ENCODE results near the gene UBTD2.

The UBTD2 gene

GRCh38 chr5:172311605-172312004 lies 28.0 kb upstream of the UBTD2 start:
- Histone ChIP-seq H3K4me3 (ENCODE audit: low read depth in 1 of 2, low read length in 2 of 2) (no peak overlapping the region), H3K9ac (ENCODE audit: low read depth, low read length) (no peak overlapping the region), H3K27me3 (ENCODE audit: insufficient read depth, low read length, poor library complexity) (no peaks in the 10 kb centered on the region), H3K4me2 (ENCODE audit: insufficient read depth, low read length) (no peak overlapping the region), H2AFZ (ENCODE audit: low read depth, low read length) (no peak overlapping the region), H3K9me3 (ENCODE audit: insufficient read depth, low read length, severe bottlenecking) (no peaks in the 10 kb centered on the region), H3K79me2 (ENCODE audit: insufficient read depth, low read length) (no peaks in the 10 kb centered on the region), H3K4me1 (ENCODE audit: insufficient read depth, low read length) (no peaks in the 10 kb centered on the region), H3K36me3 (ENCODE audit: insufficient read depth, low read length) (no peaks in the 10 kb centered on the region), H4K20me1 (ENCODE audit: insufficient read depth, low read length) (no peaks in the 10 kb centered on the region), H3K27ac (ENCODE audit: low read length) (no peak overlapping the region)
- ATAC-seq (ENCODE audit: insufficient read depth, low read depth) = no peak
- DNase-seq = no peak
- TF ChIP-seq, protein P1, sequence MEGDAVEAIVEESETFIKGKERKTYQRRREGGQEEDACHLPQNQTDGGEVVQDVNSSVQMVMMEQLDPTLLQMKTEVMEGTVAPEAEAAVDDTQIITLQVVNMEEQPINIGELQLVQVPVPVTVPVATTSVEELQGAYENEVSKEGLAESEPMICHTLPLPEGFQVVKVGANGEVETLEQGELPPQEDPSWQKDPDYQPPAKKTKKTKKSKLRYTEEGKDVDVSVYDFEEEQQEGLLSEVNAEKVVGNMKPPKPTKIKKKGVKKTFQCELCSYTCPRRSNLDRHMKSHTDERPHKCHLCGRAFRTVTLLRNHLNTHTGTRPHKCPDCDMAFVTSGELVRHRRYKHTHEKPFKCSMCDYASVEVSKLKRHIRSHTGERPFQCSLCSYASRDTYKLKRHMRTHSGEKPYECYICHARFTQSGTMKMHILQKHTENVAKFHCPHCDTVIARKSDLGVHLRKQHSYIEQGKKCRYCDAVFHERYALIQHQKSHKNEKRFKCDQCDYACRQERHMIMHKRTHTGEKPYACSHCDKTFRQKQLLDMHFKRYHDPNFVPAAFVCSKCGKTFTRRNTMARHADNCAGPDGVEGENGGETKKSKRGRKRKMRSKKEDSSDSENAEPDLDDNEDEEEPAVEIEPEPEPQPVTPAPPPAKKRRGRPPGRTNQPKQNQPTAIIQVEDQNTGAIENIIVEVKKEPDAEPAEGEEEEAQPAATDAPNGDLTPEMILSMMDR (IDR thresholded peaks at IDR 0.05; ENCODE audit: borderline replicate concordance, extremely low read depth, low read length, poor library complexity, severe bottlenecking) = no peak
- TF ChIP-seq EZH2 (IDR thresholded peaks at IDR 0.05; ENCODE audit: borderline replicate concordance, low read depth, low read length, severe bottlenecking) = no peak

DNA sequence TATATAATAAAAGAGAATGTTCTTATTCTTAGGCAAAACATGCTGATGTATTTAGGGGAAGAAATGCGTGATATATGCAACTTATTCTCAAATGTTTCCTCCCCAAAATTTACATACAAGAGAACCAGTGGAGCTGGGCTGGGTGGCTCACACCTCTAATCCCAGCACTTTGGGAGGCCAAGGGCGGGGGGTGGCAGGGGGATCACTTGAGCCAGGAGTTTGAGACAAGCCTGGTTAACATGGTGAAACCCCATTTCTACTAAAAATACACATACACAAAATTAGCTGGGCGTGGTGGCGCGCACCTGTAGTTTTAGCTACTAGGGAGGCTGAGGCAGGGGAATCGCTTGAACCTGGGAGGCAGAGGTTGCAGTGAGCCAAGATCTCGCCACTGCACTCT lies 27.5 kb upstream of the UBTD2 start:
- Histone ChIP-seq H3K27ac (ENCODE audit: low read length) (no peak overlapping the region), H3K27me3 (ENCODE audit: insufficient read depth, low read length, poor library complexity) (no peaks in the 10 kb centered on the region), H3K4me1 (ENCODE audit: insufficient read depth, low read length) (no peaks in the 10 kb centered on the region), H3K36me3 (ENCODE audit: insufficient read depth, low read length) (no peaks in the 10 kb centered on the region), H3K9ac (ENCODE audit: low read depth, low read length) (no peak overlapping the region), H3K9me3 (ENCODE audit: insufficient read depth, low read length, severe bottlenecking) (no peaks in the 10 kb centered on the region), H2AFZ (ENCODE audit: low read depth, low read length) (no peak overlapping the region), H4K20me1 (ENCODE audit: insufficient read depth, low read length) (no peaks in the 10 kb centered on the region), H3K79me2 (ENCODE audit: insufficient read depth, low read length) (no peaks in the 10 kb centered on the region), H3K4me3 (ENCODE audit: low read depth in 1 of 2, low read length in 2 of 2) (no peak overlapping the region), H3K4me2 (ENCODE audit: insufficient read depth, low read length) (no peak overlapping the region)
- TF ChIP-seq, protein P1 (IDR thresholded peaks at IDR 0.05; ENCODE audit: borderline replicate concordance, extremely low read depth, low read length, poor library complexity, severe bottlenecking) = no peak
- TF ChIP-seq EZH2 (IDR thresholded peaks at IDR 0.05; ENCODE audit: borderline replicate concordance, low read depth, low read length, severe bottlenecking) = no peak
- ATAC-seq (ENCODE audit: insufficient read depth, low read depth) (no peak), DNase-seq (no peak)

DNA sequence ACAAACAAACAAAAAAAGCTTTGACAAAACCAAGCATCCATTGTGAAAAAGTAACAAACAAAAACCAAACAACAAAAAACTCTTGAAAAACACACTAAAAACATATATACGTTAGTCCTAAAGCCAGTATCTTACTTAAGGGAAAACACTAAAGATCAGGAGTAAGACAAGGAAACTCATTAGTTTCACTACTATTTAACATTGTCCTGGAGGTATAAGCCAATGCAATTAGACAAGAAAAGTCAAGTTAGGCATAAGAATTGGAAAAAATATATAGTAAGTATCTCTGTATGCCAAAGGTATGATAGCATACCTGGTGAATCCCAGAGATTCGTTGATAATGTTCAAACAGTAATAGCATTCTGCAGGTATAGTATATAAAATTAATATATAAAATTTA lies 21.8 kb upstream of the UBTD2 start:
- H3K9me3 ChIP-seq (ENCODE audit: insufficient read depth, low read length, severe bottlenecking) = no peaks in the 10 kb centered on the region
- no peak overlapping the region for H3K9ac ChIP-seq (ENCODE audit: low read depth, low read length)
- TF ChIP-seq EZH2 (IDR thresholded peaks at IDR 0.05; ENCODE audit: borderline replicate concordance, low read depth, low read length, severe bottlenecking) = no peak
- TF ChIP-seq, protein P1 (IDR thresholded peaks at IDR 0.05; ENCODE audit: borderline replicate concordance, extremely low read depth, low read length, poor library complexity, severe bottlenecking) = no peak
- no peak overlapping the region for H3K27ac ChIP-seq (ENCODE audit: low read length)
- no peaks in the 10 kb centered on the region for H3K27me3 ChIP-seq (ENCODE audit: insufficient read depth, low read length, poor library complexity)
- H3K36me3 ChIP-seq (ENCODE audit: insufficient read depth, low read length) = no peaks in the 10 kb centered on the region
- no peaks in the 10 kb centered on the region for H4K20me1 ChIP-seq (ENCODE audit: insufficient read depth, low read length)
- H3K4me2 ChIP-seq (ENCODE audit: insufficient read depth, low read length) = no peak overlapping the region
- DNase-seq = no peak
- no peak overlapping the region for H3K4me3 ChIP-seq (ENCODE audit: low read depth in 1 of 2, low read length in 2 of 2)
- no peaks in the 10 kb centered on the region for H3K4me1 ChIP-seq (ENCODE audit: insufficient read depth, low read length)
- H2AFZ ChIP-seq (ENCODE audit: low read depth, low read length) = no peak overlapping the region
- ATAC-seq (ENCODE audit: insufficient read depth, low read depth) = no peak
- no peaks in the 10 kb centered on the region for H3K79me2 ChIP-seq (ENCODE audit: insufficient read depth, low read length)
